GM19372 (cell line): Measurements from ENCODE around the gene FAM204A.

Experiments
- ATAC-seq: cut with Tn5 transposase; IDR thresholded peaks from one replicate; pipeline ENCODE4 v1.9.1; 2021; ENCODE audit warnings: mild to moderate bottlenecking, low read depth, moderate library complexity; ENCODE audit not compliant: unreplicated experiment

The FAM204A gene

GRCh38 chr10:118255355-118255754 is 86.8 kb downstream of the FAM204A start:
- no peak for ATAC-seq

- ATAC-seq: no peak
These were observed 87.5 kb downstream of the FAM204A start for GRCh38 chr10:118254654-118255053.

GRCh38 chr10:118253397-118253796 is 88.7 kb downstream of the FAM204A start:
- ATAC-seq: no peak

GRCh38 chr10:118251791-118252190 is 90.3 kb downstream of the FAM204A start:
- ATAC-seq: no peak

GRCh38 chr10:118249714-118250113 is 92.4 kb downstream of the FAM204A start:
- no peak for ATAC-seq
